Tibial artery (tissue), 4 donors: ENCODE data around the gene CASP9.
"Not testable (repeated sequence)": the region's sequence is repeated elsewhere in the genome, so short reads cannot be mapped to it uniquely, and the experiment has no call there.

Experiments
- DNase-seq, 2 donors: peaks; one replicate each; pipeline ENCODE4 v3.0.0-alpha.2; 2019
- H3K27ac ChIP-seq, 2 donors: fragments of 200-600 bp; sonication (generic) in 1 of 2; 1 replicate in 1 of 2; 2 replicates in 1 of 2; pipeline ENCODE4 v1.5.1; 2018 to 2019; ENCODE audit warnings: mild to moderate bottlenecking in 1 of 2
- H3K27me3 ChIP-seq, 2 donors: fragments of 200-600 bp; sonication (generic) in 1 of 2; one replicate each; pipeline versions ENCODE4 v1.5.1 to v1.6.0; 2016 to 2019
- H3K36me3 ChIP-seq, 3 donors: fragments of 200-600 bp; sonication (generic) in 2 of 3; one replicate each; pipeline ENCODE4 v1.5.1; 2016 to 2019; ENCODE audit warnings: mild to moderate bottlenecking in 2 of 3
- H3K4me1 ChIP-seq, 4 donors: fragments of 200-600 bp; sonication (generic) in 2 of 4; 1 replicate in 3 of 4; 2 replicates in 1 of 4; pipeline ENCODE4 v1.5.1; 2016 to 2019
- H3K4me3 ChIP-seq, 2 donors: fragments of 200-600 bp; sonication (generic) in 1 of 2; 1 replicate in 1 of 2; 2 replicates in 1 of 2; pipeline ENCODE4 v1.5.1; 2018 to 2019; ENCODE audit warnings: mild to moderate bottlenecking in 2 of 2
- H3K9me3 ChIP-seq, 3 donors: fragments of 200-600 bp; sonication (generic) in 1 of 3; one replicate each; pipeline ENCODE4 v1.5.1; 2016 to 2019
- CTCF ChIP-seq, 2 experiments: fragments of 200-600 bp in 1 of 2; fragments of 450-650 bp in 1 of 2; IDR thresholded peaks; one replicate each; pipeline ENCODE4 v1.5.1; 2017 to 2019; ENCODE audit warnings: antibody characterized with exemption in 2 of 2, mild to moderate bottlenecking in 1 of 2, moderate library complexity in 1 of 2
- intact Hi-C: fragments of 100-400 bp; cut with DNase I; formaldehyde crosslinking; loops from one replicate; pipeline ENCODE4 v1.15.0; 2023; ENCODE audit warnings: low total_unique reads

CASP9 gene

GRCh38 chr1:15489052-15489736, 34.8 kb downstream of the CASP9 start:
- H3K27ac ChIP-seq, result no peak overlapping the region
- TF ChIP-seq CTCF (IDR thresholded peaks at IDR 0.05), result no peak
- H3K9me3 ChIP-seq, result no peaks in the 10 kb centered on the region
- H3K27me3 ChIP-seq, result no peaks in the 10 kb centered on the region
- DNase-seq, result no peak
- intact Hi-C loops, result no loop called here
- no peak overlapping the region for H3K4me3 ChIP-seq
- H3K4me1 ChIP-seq, result no peaks in the 10 kb centered on the region
- peaks cover 26 to 81% (median 46%) of the 10 kb centered on the region in 3 donors for H3K36me3 ChIP-seq

- H3K27ac ChIP-seq, result no peak overlapping the region
- no peak for DNase-seq
- H3K4me3 ChIP-seq, result no peak overlapping the region
- no peak for TF ChIP-seq CTCF (IDR thresholded peaks at IDR 0.05)
- peaks cover 18 to 80% (median 38%) of the 10 kb centered on the region in 3 donors for H3K36me3 ChIP-seq
- H3K9me3 ChIP-seq, result no peaks in the 10 kb centered on the region
- intact Hi-C loops, result no loop called here
- H3K27me3 ChIP-seq, result no peaks in the 10 kb centered on the region
- no peaks in the 10 kb centered on the region for H3K4me1 ChIP-seq
Measured at GRCh38 chr1:15488371-15488770, 35.6 kb downstream of the CASP9 start.

- intact Hi-C loops, H3K4me1 ChIP-seq, H3K9me3 ChIP-seq, H3K4me3 ChIP-seq, H3K27ac ChIP-seq, H3K27me3 ChIP-seq, DNase-seq: not testable (repeated sequence)
- H3K36me3 ChIP-seq, result peaks cover 7 to 71% (median 26%) of the 10 kb centered on the region in 3 donors
Measured at GRCh38 chr1:15486844-15487610, 37.0 kb downstream of the CASP9 start.

GRCh38 chr1:15485636-15486035, 38.4 kb downstream of the CASP9 start:
- TF ChIP-seq CTCF (IDR thresholded peaks at IDR 0.05), result no peak

GRCh38 chr1:15484443-15484842, 39.6 kb downstream of the CASP9 start:
- H3K9me3 ChIP-seq, H3K4me1 ChIP-seq, intact Hi-C loops, DNase-seq, H3K4me3 ChIP-seq, H3K27me3 ChIP-seq, H3K27ac ChIP-seq: not testable (repeated sequence)
- peaks cover 7 to 49% (median 9%) of the 10 kb centered on the region in 3 donors for H3K36me3 ChIP-seq

More at GRCh38 chr1:15485636-15486035, 38.4 kb downstream of the CASP9 start:
- intact Hi-C loops, result no loop called here
- Histone ChIP-seq H3K4me1 (no peaks in the 10 kb centered on the region), H3K27ac (no peak overlapping the region), H3K27me3 (no peaks in the 10 kb centered on the region), H3K4me3 (no peak overlapping the region), H3K9me3 (no peaks in the 10 kb centered on the region), H3K36me3 (peaks cover 7 to 60% (median 19%) of the 10 kb centered on the region in 3 donors)
- no peak for DNase-seq

- intact Hi-C loops, result no loop called here
- H3K4me3 ChIP-seq, result no peak overlapping the region
- no peaks in the 10 kb centered on the region for H3K9me3 ChIP-seq
- TF ChIP-seq CTCF (IDR thresholded peaks at IDR 0.05), result no peak
- peaks cover 7 to 49% (median 9%) of the 10 kb centered on the region in 3 donors for H3K36me3 ChIP-seq
- no peak overlapping the region for H3K27ac ChIP-seq
- no peaks in the 10 kb centered on the region for H3K4me1 ChIP-seq
- no peaks in the 10 kb centered on the region for H3K27me3 ChIP-seq
- no peak for DNase-seq
Measured at GRCh38 chr1:15483971-15484370, 40.0 kb downstream of the CASP9 start.

- H3K4me1 ChIP-seq, H3K4me3 ChIP-seq, DNase-seq, intact Hi-C loops, H3K27me3 ChIP-seq, H3K9me3 ChIP-seq, H3K27ac ChIP-seq: not testable (repeated sequence)
- H3K36me3 ChIP-seq, result peaks cover 7 to 45% (median 9%) of the 10 kb centered on the region in 3 donors
Measured at GRCh38 chr1:15482983-15483543, 41.0 kb downstream of the CASP9 start.

GRCh38 chr1:15482455-15482854, 41.6 kb downstream of the CASP9 start:
- H3K4me1 ChIP-seq, H3K27me3 ChIP-seq, H3K27ac ChIP-seq, DNase-seq, H3K9me3 ChIP-seq, intact Hi-C loops, H3K4me3 ChIP-seq: not testable (repeated sequence)
- peaks cover 7 to 43% (median 9%) of the 10 kb centered on the region in 3 donors for H3K36me3 ChIP-seq
